Transverse colon (tissue), 4 donors: ENCODE data around the gene TFAM.

Source experiments
- POLR2A ChIP-seq: fragments of 450-650 bp; IDR thresholded peaks from one replicate; pipeline ENCODE4 v1.6.1; 2016; ENCODE audit warnings: antibody characterized with exemption, mild to moderate bottlenecking, moderate library complexity
- POLR2AphosphoS5 ChIP-seq, 3 donors: sonication (generic); formaldehyde crosslinking; IDR thresholded peaks; one replicate each; pipeline ENCODE4 v1.6.1; 2016; ENCODE audit warnings: antibody characterized with exemption in 3 of 3
- TF ChIP-seq, protein P1 (sequence below), 5 experiments: fragments of 200-600 bp in 3 of 5; fragments of 450-650 bp in 2 of 5; sonication (generic) in 3 of 5; IDR thresholded peaks; 1 replicate in 2 of 5; 2 replicates in 3 of 5; pipeline ENCODE4 v1.5.1; 2016 to 2017; ENCODE audit warnings: antibody characterized with exemption in 5 of 5, inconsistent platforms in 3 of 5, mild to moderate bottlenecking in 2 of 5, moderate library complexity in 1 of 5

DNA sequence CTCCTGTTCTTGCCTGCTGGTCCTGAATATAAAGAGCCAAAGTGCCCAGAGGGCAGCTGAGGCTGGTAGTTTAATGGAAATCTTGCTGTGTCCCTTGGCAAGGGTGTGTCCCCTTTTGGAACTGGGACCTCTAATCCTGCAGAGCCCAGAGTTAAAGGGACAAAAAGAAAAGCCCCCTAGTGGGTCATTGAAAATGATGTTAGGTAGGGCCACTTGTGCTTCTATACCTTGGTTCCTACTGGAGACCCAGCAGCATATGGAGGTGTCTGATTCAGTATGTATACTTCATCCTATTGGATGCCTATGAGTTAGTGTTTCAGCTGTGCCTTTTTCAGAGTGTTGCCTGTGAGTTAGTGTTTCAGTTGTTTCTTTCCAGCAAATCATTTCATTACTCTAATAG lies 30.5 kb downstream of the TFAM start:
- TF ChIP-seq, protein P1, sequence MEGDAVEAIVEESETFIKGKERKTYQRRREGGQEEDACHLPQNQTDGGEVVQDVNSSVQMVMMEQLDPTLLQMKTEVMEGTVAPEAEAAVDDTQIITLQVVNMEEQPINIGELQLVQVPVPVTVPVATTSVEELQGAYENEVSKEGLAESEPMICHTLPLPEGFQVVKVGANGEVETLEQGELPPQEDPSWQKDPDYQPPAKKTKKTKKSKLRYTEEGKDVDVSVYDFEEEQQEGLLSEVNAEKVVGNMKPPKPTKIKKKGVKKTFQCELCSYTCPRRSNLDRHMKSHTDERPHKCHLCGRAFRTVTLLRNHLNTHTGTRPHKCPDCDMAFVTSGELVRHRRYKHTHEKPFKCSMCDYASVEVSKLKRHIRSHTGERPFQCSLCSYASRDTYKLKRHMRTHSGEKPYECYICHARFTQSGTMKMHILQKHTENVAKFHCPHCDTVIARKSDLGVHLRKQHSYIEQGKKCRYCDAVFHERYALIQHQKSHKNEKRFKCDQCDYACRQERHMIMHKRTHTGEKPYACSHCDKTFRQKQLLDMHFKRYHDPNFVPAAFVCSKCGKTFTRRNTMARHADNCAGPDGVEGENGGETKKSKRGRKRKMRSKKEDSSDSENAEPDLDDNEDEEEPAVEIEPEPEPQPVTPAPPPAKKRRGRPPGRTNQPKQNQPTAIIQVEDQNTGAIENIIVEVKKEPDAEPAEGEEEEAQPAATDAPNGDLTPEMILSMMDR (IDR thresholded peaks at IDR 0.05) = no peak
- TF ChIP-seq POLR2A (no peak), POLR2AphosphoS5 (IDR thresholded peaks at IDR 0.05) (no peak)
